GM20431 (cell line): ENCODE measurements around the gene SHISA4.
"Not testable (repeated sequence)": the region's sequence is repeated elsewhere in the genome, so short reads cannot be mapped to it uniquely, and the experiment has no call there.

Source experiments
- in situ Hi-C: fragments of 300-500 bp; cut with MseI, MboI; formaldehyde crosslinking; loops from one replicate; pipeline ENCODE4 v1.15.0; 2020; ENCODE audit warnings: low sequenced_read_pairs; ENCODE audit not compliant: unreplicated experiment

Gene SHISA4

DNA sequence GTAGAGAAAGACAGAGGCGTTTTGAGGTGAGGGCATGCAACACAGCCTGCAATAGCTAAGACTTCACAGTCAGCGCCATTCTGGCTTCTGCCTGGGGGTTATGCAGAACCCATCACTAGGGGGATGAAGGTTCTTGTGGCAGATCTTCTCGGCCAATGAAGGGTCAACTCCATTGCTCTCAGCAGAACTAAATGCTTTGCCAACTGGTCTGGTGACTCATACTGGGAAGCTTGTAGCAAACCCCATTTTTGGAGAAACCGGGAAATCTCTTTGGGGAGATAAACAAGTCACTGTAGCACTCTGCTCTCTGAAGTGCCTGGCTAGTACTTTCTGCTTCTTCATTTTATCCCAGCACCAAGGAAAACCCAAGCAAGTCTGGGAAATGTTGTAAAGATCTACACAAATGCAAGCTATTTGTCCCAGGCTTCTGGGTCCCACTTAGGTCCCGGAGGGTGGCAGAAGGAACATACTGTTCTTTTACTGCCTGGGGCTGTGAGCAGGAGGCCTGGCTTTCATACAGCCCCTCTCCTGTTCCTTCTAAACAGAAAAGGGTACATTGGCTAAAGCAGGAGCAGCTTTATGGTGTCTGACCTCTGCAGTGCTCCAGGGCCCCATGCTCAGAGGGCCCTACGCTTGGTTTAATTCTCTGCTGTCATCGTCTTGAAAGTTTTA lies 28.8 kb downstream of the SHISA4 start:
- in situ Hi-C loops: no loop called here

DNA sequence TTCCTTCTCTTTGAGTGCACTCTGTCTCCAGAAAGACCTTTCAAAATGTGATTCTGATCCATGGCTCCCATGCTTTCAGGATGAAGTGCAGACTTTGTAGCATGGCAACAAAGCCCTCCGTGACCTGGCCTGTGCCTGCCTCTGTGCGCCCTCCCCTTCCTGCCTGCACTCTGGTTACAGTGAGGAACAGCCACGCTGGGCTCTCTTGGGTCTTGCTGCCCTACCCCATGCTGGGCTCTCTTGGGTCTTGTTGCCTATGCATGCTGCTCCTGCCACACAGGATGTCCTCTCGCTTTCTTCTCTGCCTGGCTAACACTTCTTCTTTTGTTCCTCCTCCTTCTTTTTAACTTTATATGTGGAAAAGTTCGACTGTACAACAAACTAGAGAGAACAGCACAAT lies 29.6 kb downstream of the SHISA4 start:
- in situ Hi-C loops: no loop called here

DNA sequence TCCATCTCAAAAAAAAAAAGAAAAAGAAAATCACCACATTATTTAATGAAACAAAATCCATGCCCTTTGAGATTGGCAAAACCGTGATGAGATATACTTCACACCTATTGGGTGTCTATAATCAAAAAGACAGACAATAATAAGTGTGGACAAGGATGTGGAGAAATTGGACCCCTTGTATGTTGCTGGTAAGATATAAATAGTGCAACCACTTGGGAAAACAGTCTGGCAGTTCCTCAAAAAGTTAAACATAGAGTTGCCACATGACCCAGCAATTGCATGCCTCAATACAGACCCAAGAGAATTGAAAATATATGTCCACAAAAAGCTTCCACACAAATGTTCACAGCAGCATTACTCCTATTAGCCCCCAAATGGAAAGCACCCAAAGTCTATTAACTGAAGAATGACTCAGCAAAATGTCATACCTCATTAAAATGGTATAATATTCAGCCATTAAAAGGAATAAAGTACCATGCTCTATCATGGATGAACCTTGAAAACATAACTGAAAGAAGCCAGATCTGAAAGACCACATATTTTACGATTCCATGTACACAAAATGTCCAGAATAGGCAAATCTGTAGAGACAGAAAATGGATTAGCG lies 33.4 kb downstream of the SHISA4 start:
- in situ Hi-C loops: no loop called here

DNA sequence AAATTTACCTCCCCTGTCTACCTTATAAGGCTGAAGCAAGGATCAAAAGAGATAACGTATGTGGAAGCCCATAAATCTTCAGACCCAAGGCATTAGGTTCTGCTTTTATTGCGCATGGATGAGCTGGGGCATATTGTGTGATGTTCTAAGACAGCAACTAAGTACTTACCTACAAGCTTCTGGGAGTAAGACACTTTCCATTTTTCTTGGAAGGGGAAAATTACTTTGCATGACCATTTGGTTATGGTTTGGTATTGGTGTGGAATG lies 36.5 kb downstream of the SHISA4 start:
- in situ Hi-C loops: no loop called here

DNA sequence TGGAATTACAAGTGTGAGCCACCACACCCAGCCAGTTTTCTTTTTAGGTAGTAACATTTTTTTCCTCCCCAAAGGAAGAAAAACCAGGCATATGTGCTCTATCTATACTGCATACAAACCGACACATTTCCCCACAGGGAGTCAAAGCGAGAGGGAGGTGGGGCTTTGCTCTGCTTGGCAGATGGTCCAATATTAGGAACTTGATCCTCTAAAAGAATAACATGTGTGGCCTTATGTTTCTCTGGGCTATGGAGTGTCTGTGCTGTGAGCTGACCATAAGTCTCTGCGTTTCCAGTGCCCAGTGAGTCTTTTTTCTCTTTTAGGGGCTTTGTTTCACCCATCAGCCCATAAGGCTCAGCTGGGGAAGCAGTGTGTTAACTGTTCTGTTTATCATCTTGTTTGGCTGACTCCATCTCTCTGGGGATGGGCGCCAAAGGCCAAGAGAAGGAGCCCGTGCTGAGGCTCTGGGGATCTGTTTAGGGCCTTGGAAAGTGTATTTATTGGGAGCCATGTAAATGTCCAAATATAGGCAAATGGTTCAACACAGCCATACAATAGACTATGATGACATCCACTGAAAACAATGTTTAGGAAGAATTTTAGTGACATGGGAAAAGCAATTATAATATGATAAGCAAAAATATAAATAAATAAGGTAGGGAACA lies 37.4 kb downstream of the SHISA4 start:
- in situ Hi-C loops: no loop called here

DNA sequence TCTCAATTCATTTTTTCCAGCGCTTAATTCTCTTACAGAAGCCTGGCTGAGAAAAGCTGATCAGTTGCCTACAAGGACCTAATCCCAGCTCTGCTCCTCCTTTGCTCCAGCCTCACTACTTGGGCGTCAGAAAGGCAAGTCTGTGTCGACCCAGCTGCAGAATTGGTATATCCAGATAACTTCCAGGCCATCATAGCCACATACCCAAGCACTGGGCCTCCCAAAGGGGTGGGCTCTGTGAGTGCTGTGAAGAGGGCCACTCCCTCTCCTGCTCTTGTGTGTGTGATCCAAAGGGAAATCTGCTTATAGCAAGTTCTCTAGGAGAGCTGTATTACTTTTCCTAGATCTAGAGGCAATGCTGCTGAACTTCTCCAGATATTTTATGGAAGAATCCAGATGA lies 39.6 kb downstream of the SHISA4 start:
- in situ Hi-C loops: no loop called here

DNA sequence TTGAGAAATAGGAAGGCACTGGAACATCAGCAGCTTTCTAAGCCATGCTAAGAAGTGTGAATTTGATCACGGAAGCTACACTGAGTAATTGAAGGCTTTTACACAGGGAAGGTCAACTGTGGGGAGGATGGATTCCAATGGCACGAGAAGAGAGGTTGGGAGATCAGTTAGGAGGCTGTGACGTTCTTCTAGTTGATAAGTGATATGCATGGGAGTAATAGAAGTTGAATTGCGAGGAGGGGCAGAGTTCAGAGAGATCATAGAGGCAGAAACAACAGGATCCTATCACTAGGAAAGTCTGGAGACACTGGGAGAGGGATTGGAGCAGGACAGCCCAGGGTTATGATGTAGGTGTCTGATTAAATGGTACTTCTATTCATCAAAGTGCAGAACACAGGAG lies 41.4 kb downstream of the SHISA4 start:
- in situ Hi-C loops: no loop called here

DNA sequence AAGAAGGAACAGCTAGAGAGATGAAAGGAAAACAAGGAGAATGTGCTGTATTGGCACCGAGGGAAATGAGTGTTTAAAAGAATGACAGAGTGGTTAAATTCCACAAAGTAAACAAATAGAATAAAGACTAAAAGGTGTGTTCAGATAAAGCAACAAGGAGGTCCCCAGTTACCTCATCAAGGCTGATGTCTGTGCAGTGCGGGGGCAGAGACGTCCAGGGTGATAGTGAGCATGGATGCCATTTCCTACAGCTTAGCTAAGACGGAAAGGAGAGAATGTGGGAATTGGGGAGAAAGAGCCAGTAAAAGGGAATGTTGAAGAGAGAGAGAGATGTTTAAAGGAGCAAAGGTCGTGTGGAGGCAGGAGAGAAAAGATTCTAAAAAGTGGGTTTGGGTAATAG lies 42.1 kb downstream of the SHISA4 start:
- in situ Hi-C loops: no loop called here

DNA sequence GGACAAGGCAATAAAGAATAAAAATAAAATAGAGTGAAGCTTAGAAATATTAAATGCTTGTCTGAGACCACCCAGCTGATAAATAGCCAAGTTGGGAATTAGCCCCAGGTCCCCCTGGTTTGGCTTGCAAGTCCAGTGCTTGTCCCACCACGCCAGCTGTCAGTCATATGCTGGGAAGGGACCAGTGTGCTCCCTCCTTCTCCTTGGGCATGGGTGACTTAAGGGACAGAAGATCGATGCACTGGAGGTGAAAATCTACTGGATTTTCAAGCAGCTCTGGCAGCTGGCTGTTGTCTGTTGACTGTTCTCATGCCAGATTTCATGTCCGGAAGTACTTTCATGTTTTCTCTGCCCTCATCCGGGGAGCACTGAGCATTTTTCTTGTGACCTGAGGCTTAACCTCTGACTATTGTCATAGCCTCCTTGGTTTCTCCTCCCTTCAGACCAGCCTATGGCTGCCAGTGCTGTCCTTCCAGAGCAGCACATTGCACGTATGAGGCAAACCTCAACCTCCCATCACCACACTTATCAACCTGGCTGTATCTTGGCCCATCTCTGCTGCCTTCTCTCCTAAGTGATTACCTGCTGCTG lies 45.2 kb downstream of the SHISA4 start:
- in situ Hi-C loops: no loop called here

DNA sequence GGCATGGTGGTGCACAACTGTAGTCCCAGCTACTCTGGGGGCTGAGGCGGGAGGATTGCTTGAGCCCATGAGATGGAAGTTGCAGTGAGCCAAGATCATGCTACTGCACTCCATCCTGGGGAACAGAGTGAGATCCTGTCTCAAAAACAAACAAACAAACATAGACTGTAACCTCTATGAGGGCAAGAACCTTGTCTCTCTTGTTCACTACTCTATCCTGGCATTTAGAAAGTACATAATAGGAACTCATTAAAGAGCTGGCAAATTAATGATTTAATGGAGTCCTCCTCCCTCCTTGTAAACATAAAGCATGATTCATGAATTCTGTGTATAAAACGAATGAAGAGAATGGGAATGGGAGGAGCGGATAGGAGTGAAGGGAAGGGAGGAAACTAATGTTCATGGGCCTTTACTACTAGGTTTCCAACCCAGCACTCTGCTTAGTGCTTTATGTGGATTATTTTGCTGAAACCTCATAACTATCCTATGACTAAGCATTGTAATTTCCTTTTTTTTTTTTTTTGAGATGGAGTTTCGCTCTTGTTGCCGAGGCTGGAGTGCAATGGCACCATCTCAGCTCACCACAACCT lies 49.0 kb downstream of the SHISA4 start:
- in situ Hi-C loops: no loop called here

DNA sequence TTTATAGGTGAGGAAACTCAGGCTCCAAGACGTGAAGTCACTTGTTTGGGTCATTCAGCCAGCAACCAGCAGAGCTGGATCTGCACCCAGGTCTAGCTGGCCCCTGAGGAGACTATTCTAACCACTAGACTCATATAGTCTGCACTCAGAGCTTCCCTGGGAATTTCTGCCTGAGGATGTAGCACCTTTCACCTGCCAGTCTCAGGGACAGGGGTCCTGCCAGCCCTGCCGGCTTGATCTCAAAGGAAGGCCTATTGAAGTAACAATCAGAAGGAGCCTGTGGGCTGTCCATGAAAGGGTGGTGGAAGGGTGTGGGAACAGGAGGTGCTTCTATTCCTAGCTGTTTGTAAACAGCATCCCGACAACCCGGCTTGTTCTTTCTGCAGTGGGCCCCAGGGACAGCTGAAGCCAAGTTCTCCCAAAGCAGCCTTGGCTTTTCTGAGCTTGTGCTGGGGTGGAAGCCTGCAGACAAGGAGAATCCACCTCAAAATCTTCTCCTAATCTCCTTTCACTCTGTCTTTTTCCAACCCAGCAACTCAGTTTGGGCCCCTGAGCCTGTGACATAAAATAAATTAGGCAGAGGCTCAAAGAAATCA lies 49.8 kb downstream of the SHISA4 start:
- in situ Hi-C loops: no loop called here

DNA sequence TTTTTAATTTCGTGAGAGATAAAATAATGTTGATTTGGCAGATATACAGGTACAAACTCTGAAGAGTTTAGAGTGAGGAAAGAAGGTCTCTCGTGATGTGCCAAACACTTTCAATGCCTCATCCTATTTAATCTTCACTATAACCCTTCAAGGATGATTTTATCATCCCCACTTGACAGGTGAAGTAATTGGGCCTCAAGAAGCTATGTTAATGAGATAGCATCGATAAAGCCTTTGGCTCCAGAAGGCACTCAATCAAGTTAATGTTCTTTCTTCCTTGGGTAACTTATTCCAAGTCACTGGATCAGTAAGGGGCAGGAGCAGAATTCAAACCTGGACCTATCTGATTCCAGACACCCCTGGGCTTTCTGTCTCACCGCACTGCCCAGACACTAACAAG lies 50.5 kb downstream of the SHISA4 start:
- in situ Hi-C loops: no loop called here

DNA sequence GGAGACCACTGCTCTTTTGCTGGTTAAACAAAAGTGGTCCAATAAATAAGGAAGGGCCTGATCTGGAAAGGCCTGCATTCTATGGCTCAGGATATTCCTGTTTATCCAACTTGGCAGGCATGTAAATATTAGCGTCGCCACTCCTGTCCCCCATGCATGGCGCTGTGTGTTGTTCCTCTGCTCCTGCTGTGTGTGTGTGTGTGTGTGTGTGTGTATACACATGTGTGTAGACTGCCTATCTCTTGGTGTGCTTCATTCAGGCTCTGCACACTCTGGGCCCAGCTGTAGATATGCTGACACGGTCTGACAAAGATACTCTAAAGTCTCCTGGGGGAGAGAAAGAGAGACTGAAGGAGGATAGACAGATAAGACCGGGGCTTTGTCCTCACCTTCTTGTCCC lies 50.9 kb downstream of the SHISA4 start:
- in situ Hi-C loops: no loop called here

DNA sequence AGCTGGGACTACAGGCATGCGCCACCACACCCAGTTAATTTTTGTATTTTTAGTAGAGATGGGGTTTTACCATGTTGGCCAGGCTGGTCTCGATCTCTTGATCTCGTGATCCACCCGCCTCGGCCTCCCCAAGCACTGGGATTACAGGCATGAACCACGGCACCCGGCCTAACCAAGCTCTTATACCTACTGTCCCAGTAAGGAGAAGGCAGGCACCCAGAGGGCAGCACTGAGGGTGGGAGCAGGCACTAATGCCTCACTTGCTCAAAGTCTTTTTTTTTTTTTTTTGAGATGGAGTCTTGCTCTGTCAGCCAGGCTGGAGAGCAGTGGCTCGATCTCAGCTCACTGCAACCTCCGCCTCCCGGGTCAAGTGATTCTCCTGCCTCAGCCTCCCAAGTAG lies 51.6 kb downstream of the SHISA4 start:
- in situ Hi-C loops: not testable (repeated sequence)

DNA sequence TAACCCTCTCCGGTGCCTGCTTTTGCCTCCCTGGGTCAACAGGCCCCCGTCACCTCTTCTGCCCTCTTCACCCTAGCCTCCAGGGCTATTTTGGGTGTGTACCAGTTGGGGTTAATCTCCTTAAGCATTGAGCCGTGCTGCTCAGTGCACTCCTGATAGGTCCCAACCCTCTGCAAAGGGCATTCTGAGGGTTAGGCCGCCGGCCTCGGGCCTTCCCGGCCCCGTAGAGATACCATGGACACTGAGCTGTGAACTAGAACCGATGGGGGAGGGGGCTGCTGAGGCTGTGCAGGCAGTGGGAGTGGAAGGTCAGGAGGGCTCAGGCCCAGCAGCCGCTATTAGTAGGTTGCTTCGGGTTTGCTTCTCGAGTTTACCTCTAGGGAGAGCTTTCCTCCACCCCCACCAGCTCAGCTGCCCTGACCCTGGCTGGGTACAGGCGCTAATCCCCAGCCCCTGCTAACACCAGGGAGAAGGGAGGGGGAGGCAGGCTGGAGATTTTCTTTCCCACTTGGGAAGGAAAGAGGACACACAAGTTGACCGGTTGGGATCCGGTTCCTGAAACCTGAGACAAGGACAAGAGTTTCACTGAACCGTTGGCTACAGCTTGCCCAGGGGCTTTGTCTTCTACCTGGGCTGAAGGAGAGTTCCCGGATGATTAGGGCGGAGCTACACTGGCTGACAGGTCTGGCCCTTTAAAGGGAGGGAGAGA lies 52.9 kb downstream of the SHISA4 start:
- in situ Hi-C loops: no loop called here

DNA sequence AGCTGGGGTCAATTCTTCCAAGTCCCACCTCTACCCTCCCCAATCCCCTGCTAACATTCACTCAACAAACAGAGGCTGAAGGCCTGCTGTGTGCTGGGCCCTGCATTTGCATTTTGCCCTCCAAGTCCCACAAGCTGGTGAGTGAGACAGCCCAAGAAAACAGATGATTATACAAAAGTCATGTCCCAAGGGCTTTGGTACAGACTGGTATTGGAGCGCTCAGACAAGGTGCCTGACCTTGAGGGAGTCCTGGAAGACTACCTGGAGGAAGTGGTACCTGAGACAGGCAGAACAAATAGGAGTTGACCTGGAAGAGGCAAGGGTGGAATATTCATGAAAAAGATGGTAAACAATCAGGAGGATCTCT lies 53.4 kb downstream of the SHISA4 start:
- in situ Hi-C loops: no loop called here
